Keratinocyte (primary cell): ENCODE results near the gene NGFR.

Experiments used
- EZH2 ChIP-seq: IDR thresholded peaks from one replicate; pipeline ENCODE4 v1.6.1; 2012; ENCODE audit warnings: inconsistent platforms, mild to moderate bottlenecking, low read length, moderate library complexity
- TF ChIP-seq, protein P1 (sequence below), 3 experiments: IDR thresholded peaks in 1 of 3; conservative IDR thresholded peaks in 1 of 3; optimal IDR thresholded peaks in 1 of 3; 2 replicates in 2 of 3; 3 replicates in 1 of 3; pipeline versions ENCODE3 to v1.5.1; 2011; ENCODE audit warnings: low read length in 3 of 3, mild to moderate bottlenecking in 3 of 3, moderate library complexity in 2 of 3, control low read depth in 1 of 3, inconsistent platforms in 1 of 3; ENCODE audit not compliant: insufficient read depth in 2 of 3; ENCODE audit errors: extremely low read depth in 1 of 3

- TF ChIP-seq, protein P1, sequence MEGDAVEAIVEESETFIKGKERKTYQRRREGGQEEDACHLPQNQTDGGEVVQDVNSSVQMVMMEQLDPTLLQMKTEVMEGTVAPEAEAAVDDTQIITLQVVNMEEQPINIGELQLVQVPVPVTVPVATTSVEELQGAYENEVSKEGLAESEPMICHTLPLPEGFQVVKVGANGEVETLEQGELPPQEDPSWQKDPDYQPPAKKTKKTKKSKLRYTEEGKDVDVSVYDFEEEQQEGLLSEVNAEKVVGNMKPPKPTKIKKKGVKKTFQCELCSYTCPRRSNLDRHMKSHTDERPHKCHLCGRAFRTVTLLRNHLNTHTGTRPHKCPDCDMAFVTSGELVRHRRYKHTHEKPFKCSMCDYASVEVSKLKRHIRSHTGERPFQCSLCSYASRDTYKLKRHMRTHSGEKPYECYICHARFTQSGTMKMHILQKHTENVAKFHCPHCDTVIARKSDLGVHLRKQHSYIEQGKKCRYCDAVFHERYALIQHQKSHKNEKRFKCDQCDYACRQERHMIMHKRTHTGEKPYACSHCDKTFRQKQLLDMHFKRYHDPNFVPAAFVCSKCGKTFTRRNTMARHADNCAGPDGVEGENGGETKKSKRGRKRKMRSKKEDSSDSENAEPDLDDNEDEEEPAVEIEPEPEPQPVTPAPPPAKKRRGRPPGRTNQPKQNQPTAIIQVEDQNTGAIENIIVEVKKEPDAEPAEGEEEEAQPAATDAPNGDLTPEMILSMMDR (optimal IDR thresholded peaks at IDR 0.05 in 1 of 3, IDR thresholded peaks at IDR 0.05 in 1 of 3, conservative IDR thresholded peaks at IDR 0.05 in 1 of 3; ENCODE audit: extremely low read depth in 1 of 3, insufficient read depth in 2 of 3, low read length in 3 of 3), result no peak
- TF ChIP-seq EZH2, result no peak
Measured at GRCh38 chr17:49520386-49521087, 25.4 kb downstream of the NGFR start.
